ENCODE results near the gene AP2S1.

GRCh38 chr19:46881092-46881491, 30.4 kb upstream of the AP2S1 start:
- TF ChIP-seq CTCF (IDR thresholded peaks at IDR 0.05; ENCODE audit: control extremely low read depth in 1 of 3, insufficient read depth in 1 of 3, low read depth in 1 of 3, low read length in 3 of 3), result no peak
- no peak for TF ChIP-seq POLR2A (IDR thresholded peaks at IDR 0.05; ENCODE audit: control extremely low read depth in 1 of 2, low read depth in 2 of 2, low read length in 2 of 2)
- no peak for TF ChIP-seq RXRA (IDR thresholded peaks at IDR 0.05; ENCODE audit: insufficient read depth, low read depth, low read length)
- TF ChIP-seq BRCA1 (IDR thresholded peaks at IDR 0.05; ENCODE audit: low read depth, low read length), result no peak
- TF ChIP-seq SIN3A (conservative IDR thresholded peaks at IDR 0.05 in 1 of 2, IDR thresholded peaks at IDR 0.05 in 1 of 2; ENCODE audit: low read depth in 1 of 2, low read length in 2 of 2), result no peak
- TF ChIP-seq EP300 (IDR thresholded peaks at IDR 0.05; ENCODE audit: borderline replicate concordance in 1 of 2, low read depth in 2 of 2, low read length in 2 of 2), result no peak
- no peak for TF ChIP-seq CREB1 (IDR thresholded peaks at IDR 0.05)
- TF ChIP-seq MAFK (IDR thresholded peaks at IDR 0.05; ENCODE audit: low read depth, low read length), result no peak
- TF ChIP-seq HDAC2 (IDR thresholded peaks at IDR 0.05; ENCODE audit: borderline replicate concordance in 1 of 2, low read depth in 2 of 2, low read length in 2 of 2), result no peak
- TF ChIP-seq NRF1 (IDR thresholded peaks at IDR 0.05; ENCODE audit: low read depth, low read length), result no peak

Data from H1 (cell line).